Sigmoid colon (tissue), 3 donors: ENCODE results near the gene MAT2A.

Source experiments
- CTCF ChIP-seq, 4 experiments: fragments of 450-650 bp in 3 of 4; fragments of 200-600 bp in 1 of 4; IDR thresholded peaks; one replicate each; pipeline ENCODE4 v1.5.1; 2016 to 2019; ENCODE audit warnings: antibody characterized with exemption in 4 of 4, mild to moderate bottlenecking in 3 of 4, moderate library complexity in 2 of 4
- POLR2A ChIP-seq, 2 donors: fragments of 450-650 bp; IDR thresholded peaks; one replicate each; pipeline ENCODE4 v1.6.1; 2016; ENCODE audit warnings: antibody characterized with exemption in 2 of 2, mild to moderate bottlenecking in 2 of 2, moderate library complexity in 2 of 2

- no peak for TF ChIP-seq CTCF (IDR thresholded peaks at IDR 0.05)
- TF ChIP-seq POLR2A (IDR thresholded peaks at IDR 0.05), result no peak
Observed at GRCh38 chr2:85560812-85561279, 21.9 kb downstream of the MAT2A start.
